Mucosa of descending colon (tissue), 3 donors: ENCODE measurements around the gene RFX7. TPM values are rescaled to one million over a fixed set of nuclear protein-coding genes. Genes with fewer than 3 reads are reported as not detected.

Experiments
- ATAC-seq: fragments of 200-7000 bp; cut with Tn5 transposase; one replicate; pipeline ENCODE4 v1.9.1; 2020; ENCODE audit warnings: mild to moderate bottlenecking, moderate library complexity
- DNase-seq, 3 donors: peaks; one replicate each; pipeline ENCODE4 v3.0.0-alpha.2; 2020
- H3K36me3 ChIP-seq: fragments of 200-600 bp; one replicate; pipeline ENCODE4 v1.8.0; 2021; ENCODE audit warnings: low read depth, mild to moderate bottlenecking
- H3K4me1 ChIP-seq: fragments of 200-600 bp; one replicate; pipeline ENCODE4 v1.8.0; 2021; ENCODE audit warnings: low read depth, mild to moderate bottlenecking
- H3K4me3 ChIP-seq: fragments of 200-600 bp; one replicate; pipeline ENCODE4 v1.8.0; 2021; ENCODE audit warnings: mild to moderate bottlenecking
- H3K9me3 ChIP-seq: fragments of 200-600 bp; one replicate; pipeline ENCODE4 v1.8.0; 2021; ENCODE audit warnings: mild to moderate bottlenecking
- intact Hi-C, 2 donors: fragments of 100-400 bp; cut with DNase I in 1 of 2; cut with micrococcal nuclease in 1 of 2; formaldehyde crosslinking; loops; one replicate each; pipeline versions ENCODE4 v1.11.0 to v1.11.1; 2022; cut with DNase I, micrococcal nuclease
- total RNA-seq, 3 donors: library from RNA; stranded (reverse); fragmentation: NEBNext Ultra II Directional in 2 of 3; extraction: Animal tissue kit (Norgen Biotek cat#: 25700) in 2 of 3; gene quantifications; one replicate each; pipeline versions ENCODE4 v1.2.1 to v1.2.4, GENCODE V29; 2021 to 2023
- TF ChIP-seq, protein P1 (sequence below): fragments of 200-600 bp; IDR thresholded peaks from one replicate; pipeline ENCODE4 v1.8.0; 2022; ENCODE audit warnings: antibody characterized with exemption, mild to moderate bottlenecking
- donor health status: DM: no; HTN: no; CAD: no; lungs with moderate emphysema.
- donor health status: DM: no; HTN: no; CAD: no.
- donor health status: DM: no; HTN: yes; CAD: no.

RFX7 gene
- total RNA-seq, 3 donors from 2014 or later = 12.0 to 12.9 (median 12.1) TPM

DNA sequence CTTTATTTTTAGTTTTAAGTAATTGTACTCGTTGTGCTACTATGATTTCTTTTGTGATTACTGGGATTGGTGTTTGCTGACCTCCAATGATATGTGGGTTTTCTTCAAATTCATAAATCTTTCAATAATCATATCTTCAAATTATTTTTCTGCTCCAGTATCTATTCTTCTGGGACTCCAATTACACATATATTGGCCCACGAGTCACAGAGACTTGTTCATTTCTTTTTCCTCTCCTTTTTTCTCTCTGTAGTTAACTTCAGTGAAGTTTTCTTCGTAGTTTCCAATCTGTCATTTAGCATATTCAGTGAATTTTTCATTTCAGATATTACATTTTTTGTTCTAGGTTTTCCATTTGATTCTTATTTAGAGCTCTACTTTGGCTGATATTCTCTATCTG lies 21.4 kb downstream of the RFX7 start:
- no peak for ATAC-seq
- Histone ChIP-seq H3K4me1 (no peaks in the 10 kb centered on the region), H3K36me3 (no peaks in the 10 kb centered on the region), H3K9me3 (peaks cover 9% of the 10 kb centered on the region), H3K4me3 (no peak overlapping the region)
- intact Hi-C loops = no loop called here
- DNase-seq = no peak
- TF ChIP-seq, protein P1, sequence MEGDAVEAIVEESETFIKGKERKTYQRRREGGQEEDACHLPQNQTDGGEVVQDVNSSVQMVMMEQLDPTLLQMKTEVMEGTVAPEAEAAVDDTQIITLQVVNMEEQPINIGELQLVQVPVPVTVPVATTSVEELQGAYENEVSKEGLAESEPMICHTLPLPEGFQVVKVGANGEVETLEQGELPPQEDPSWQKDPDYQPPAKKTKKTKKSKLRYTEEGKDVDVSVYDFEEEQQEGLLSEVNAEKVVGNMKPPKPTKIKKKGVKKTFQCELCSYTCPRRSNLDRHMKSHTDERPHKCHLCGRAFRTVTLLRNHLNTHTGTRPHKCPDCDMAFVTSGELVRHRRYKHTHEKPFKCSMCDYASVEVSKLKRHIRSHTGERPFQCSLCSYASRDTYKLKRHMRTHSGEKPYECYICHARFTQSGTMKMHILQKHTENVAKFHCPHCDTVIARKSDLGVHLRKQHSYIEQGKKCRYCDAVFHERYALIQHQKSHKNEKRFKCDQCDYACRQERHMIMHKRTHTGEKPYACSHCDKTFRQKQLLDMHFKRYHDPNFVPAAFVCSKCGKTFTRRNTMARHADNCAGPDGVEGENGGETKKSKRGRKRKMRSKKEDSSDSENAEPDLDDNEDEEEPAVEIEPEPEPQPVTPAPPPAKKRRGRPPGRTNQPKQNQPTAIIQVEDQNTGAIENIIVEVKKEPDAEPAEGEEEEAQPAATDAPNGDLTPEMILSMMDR = no peak

DNA sequence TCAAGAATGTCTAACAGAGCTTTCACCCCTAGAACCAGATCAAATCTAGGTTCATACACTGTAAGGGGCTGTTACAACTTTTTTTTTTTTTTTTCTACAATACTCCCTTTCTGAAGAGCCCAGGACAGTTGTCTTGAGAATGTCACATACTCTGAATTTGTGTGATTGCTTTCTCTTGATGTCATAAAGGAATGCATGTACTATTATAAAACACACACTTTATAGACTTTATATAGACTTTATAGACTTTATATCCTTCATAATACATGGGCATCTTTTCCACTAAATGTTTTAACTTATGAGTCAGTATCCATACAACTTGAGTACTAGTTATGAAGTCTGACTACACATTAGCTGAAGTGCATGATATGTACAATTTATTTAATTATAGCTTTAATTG lies 26.3 kb downstream of the RFX7 start:
- TF ChIP-seq, protein P1 = no peak
- intact Hi-C loops = no loop called here
- ATAC-seq = no peak

GRCh38 chr15:56215769-56216168 lies 27.9 kb downstream of the RFX7 start:
- no peak for DNase-seq
- Histone ChIP-seq H3K9me3 (no peaks in the 10 kb centered on the region), H3K4me1 (no peaks in the 10 kb centered on the region), H3K36me3 (no peaks in the 10 kb centered on the region), H3K4me3 (no peak overlapping the region)
- TF ChIP-seq, protein P1 = no peak
- intact Hi-C loops = no loop called here
- ATAC-seq = no peak

More for the DNA sequence above, 26.3 kb downstream of the RFX7 start:
- Histone ChIP-seq H3K4me3 (no peak overlapping the region), H3K36me3 (no peaks in the 10 kb centered on the region), H3K4me1 (no peaks in the 10 kb centered on the region), H3K9me3 (peaks cover 1% of the 10 kb centered on the region)
- no peak for DNase-seq

DNA sequence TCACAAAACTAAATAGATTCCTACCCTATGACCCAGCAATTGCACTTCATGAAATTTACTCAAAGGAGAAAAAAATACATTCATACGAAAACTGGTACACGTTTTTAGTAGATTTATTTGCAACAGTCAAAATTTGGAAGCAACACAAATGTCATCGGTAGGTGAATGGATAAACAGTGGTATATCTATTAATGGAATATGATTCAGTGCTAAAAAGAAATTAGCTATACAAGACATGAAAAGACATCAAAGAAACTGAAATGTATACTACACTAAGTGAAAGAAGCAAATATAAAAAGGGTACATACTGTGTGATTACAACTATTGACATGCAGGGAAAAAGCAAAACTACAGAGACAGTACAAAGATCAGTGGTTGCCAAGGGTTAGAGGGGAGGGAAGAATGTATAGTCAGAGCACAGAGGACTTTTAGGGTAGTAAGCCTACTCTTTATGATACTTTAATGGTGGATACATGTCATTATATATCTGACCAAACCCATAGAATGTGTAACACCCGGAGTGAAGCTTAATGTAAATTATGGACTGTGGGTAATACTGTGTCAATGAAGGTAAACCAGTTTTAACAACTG lies 31.6 kb downstream of the RFX7 start:
- no peaks in the 10 kb centered on the region for H3K9me3 ChIP-seq
- H3K4me3 ChIP-seq = no peak overlapping the region
- TF ChIP-seq, protein P1 = no peak
- intact Hi-C loops = no loop called here
- H3K36me3 ChIP-seq = no peaks in the 10 kb centered on the region
- ATAC-seq = peak; percentile 48
- DNase-seq = no peak
- no peaks in the 10 kb centered on the region for H3K4me1 ChIP-seq

DNA sequence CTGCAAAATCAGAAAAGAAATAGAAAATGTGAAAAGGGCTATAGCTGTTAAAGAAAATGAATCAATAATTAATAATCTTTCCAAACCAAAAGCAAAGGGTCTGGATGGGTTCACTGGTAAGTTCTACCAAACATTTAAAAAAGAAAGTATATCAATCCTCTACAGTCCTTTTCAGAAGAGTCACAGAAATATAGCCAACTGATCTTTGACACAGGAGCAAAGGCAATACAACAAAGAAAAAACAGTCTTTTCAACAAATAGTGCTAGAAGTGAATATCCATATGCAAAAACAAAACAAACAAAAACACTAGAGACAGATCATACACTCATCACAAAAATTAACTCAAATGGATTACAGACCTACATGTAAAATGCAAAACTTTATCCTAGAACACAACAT lies 32.6 kb downstream of the RFX7 start:
- ATAC-seq = no peak
- no peak overlapping the region for H3K4me3 ChIP-seq
- intact Hi-C loops = no loop called here
- no peak for DNase-seq
- H3K4me1 ChIP-seq = no peaks in the 10 kb centered on the region
- TF ChIP-seq, protein P1 = no peak
- H3K9me3 ChIP-seq = no peaks in the 10 kb centered on the region
- no peaks in the 10 kb centered on the region for H3K36me3 ChIP-seq
